IMR-90 (cell line): ENCODE measurements around the gene PDRG1. TPM values are rescaled to one million over a fixed set of nuclear protein-coding genes. Genes with fewer than 3 reads are reported as not detected.

ENCODE experiments used
- ATAC-seq: fragments of 200-7000 bp; cut with Tn5 transposase; 2 replicates; pipeline ENCODE4 v1.9.1; 2020; ENCODE audit warnings: low read depth, mild to moderate bottlenecking, moderate library complexity
- BruUV-seq: library from RNA; stranded (reverse); fragments of 400-500 nt; replicated peaks from 2 replicates; lab custom pipeline; 2021; lab: Mats Ljungman, UMichigan
- CTCF ChIA-PET: fragments of 300-600 bp; formaldehyde crosslinking; extraction: SDS; loops from one replicate; lab custom pipeline; 2021; ENCODE audit warnings: antibody characterized with exemption; lab: Yijun Ruan, JAX
- POLR2A ChIA-PET: fragments of 300-600 bp; sonication (Branson Sonifier 250); formaldehyde crosslinking; loops from one replicate; lab custom pipeline; 2022; ENCODE audit warnings: antibody characterized with exemption; ENCODE audit not compliant: unreplicated experiment; lab: Charles Lee
- DNase-seq: peaks from one replicate; pipeline ENCODE4 v3.0.0; 2013
- H2AFZ ChIP-seq: replicated peaks from 2 replicates; pipeline ENCODE3; 2013; ENCODE audit warnings: low read length, mild to moderate bottlenecking; ENCODE audit not compliant: poor library complexity
- H2AK5ac ChIP-seq: 2 replicates; pipeline ENCODE4 v1.6.1; 2013; ENCODE audit warnings: low read depth, low read length, inconsistent platforms
- H2AK9ac ChIP-seq: replicated peaks from 2 replicates; pipeline ENCODE3; 2013; ENCODE audit warnings: mild to moderate bottlenecking, low read depth, low read length, moderate library complexity; ENCODE audit not compliant: poor library complexity
- H2BK120ac ChIP-seq: 2 replicates; pipeline ENCODE4 v1.6.1; 2013; ENCODE audit warnings: low read depth, low read length, inconsistent platforms
- H2BK15ac ChIP-seq: 3 replicates; pipeline ENCODE4 v1.6.1; 2013; ENCODE audit warnings: low read depth, low read length, inconsistent platforms
- H2BK20ac ChIP-seq: 2 replicates; pipeline ENCODE4 v1.6.1; 2013; ENCODE audit warnings: low read depth, mild to moderate bottlenecking, inconsistent platforms, low read length, moderate library complexity
- H2BK5ac ChIP-seq: 2 replicates; pipeline ENCODE4 v1.6.1; 2013; ENCODE audit warnings: mild to moderate bottlenecking, low read depth, low read length, inconsistent platforms; ENCODE audit not compliant: poor library complexity, severe bottlenecking
- H3K14ac ChIP-seq: replicated peaks from 2 replicates; pipeline ENCODE4 v1.6.1; 2013; ENCODE audit warnings: low read depth, low read length, inconsistent platforms
- H3K18ac ChIP-seq: 2 replicates; pipeline ENCODE4 v1.6.1; 2013; ENCODE audit warnings: low read depth, low read length, control low read depth
- H3K23ac ChIP-seq: 2 replicates; pipeline ENCODE4 v1.6.1; 2013; ENCODE audit warnings: low read depth, low read length, inconsistent platforms
- H3K27ac ChIP-seq: 2 replicates; pipeline ENCODE4 v1.5.1; 2013; ENCODE audit warnings: mild to moderate bottlenecking, control low read depth, low read length; ENCODE audit not compliant: insufficient read depth
- H3K27me3 ChIP-seq: 2 replicates; pipeline ENCODE4 v1.6.1; 2013; ENCODE audit warnings: low read length; ENCODE audit not compliant: control insufficient read depth, insufficient read depth
- H3K36me3 ChIP-seq: 2 replicates; pipeline ENCODE4 v1.6.1; 2013; ENCODE audit warnings: low read length, mixed read lengths; ENCODE audit not compliant: control insufficient read depth, insufficient read depth
- H3K4ac ChIP-seq: 2 replicates; pipeline ENCODE4 v1.6.1; 2013; ENCODE audit warnings: low read depth, low read length, inconsistent platforms
- H3K4me1 ChIP-seq: 2 replicates; pipeline ENCODE4 v1.6.1; 2013; ENCODE audit warnings: low read length, mixed read lengths; ENCODE audit not compliant: control insufficient read depth, insufficient read depth
- H3K4me2 ChIP-seq: 2 replicates; pipeline ENCODE4 v1.6.1; 2013; ENCODE audit warnings: low read depth, mild to moderate bottlenecking, control low read depth, low read length, moderate library complexity
- H3K4me3 ChIP-seq: 2 replicates; pipeline ENCODE4 v1.5.1; 2013; ENCODE audit warnings: low read depth, mild to moderate bottlenecking, control low read depth, low read length, moderate library complexity; ENCODE audit not compliant: insufficient read depth
- H3K56ac ChIP-seq: 2 replicates; pipeline ENCODE4 v1.6.1; 2013; ENCODE audit warnings: low read length, inconsistent platforms; ENCODE audit not compliant: insufficient read depth; ENCODE audit errors: extremely low read depth
- H3K79me1 ChIP-seq, 2 experiments: 2 replicates each; pipeline ENCODE4 v1.6.1; 2013; ENCODE audit warnings: low read length in 2 of 2, inconsistent platforms in 1 of 2, low read depth in 1 of 2
- H3K9ac ChIP-seq: 2 replicates; pipeline ENCODE4 v1.6.1; 2013; ENCODE audit warnings: low read depth, low read length, control low read depth
- H3K9me1 ChIP-seq: 2 replicates; pipeline ENCODE4 v1.6.1; 2013; ENCODE audit warnings: low read length, inconsistent platforms; ENCODE audit not compliant: insufficient read depth
- H3K9me3 ChIP-seq: 2 replicates; pipeline ENCODE4 v1.6.1; 2013; ENCODE audit warnings: low read length; ENCODE audit not compliant: control insufficient read depth, insufficient read depth
- H4K20me1 ChIP-seq: 2 replicates; pipeline ENCODE4 v1.6.1; 2013; ENCODE audit warnings: low read length, inconsistent platforms; ENCODE audit not compliant: insufficient read depth
- H4K5ac ChIP-seq: 2 replicates; pipeline ENCODE4 v1.6.1; 2013; ENCODE audit warnings: mild to moderate bottlenecking, low read depth, low read length, control low read depth
- H4K8ac ChIP-seq, 2 experiments: 2 replicates each; pipeline ENCODE4 v1.6.1; 2013; ENCODE audit warnings: low read depth in 2 of 2, low read length in 2 of 2, control low read depth in 1 of 2, inconsistent platforms in 1 of 2
- H4K91ac ChIP-seq: 2 replicates; pipeline ENCODE4 v1.6.1; 2013; ENCODE audit warnings: low read depth, low read length, inconsistent platforms; ENCODE audit not compliant: insufficient read depth
- CEBPB ChIP-seq: IDR thresholded peaks from 2 replicates; pipeline ENCODE4 v1.6.1; 2012; ENCODE audit warnings: low read depth, low read length, improper control_type of control experiment
- CHD1 ChIP-seq: IDR thresholded peaks from 2 replicates; pipeline ENCODE4 v1.6.1; 2012; ENCODE audit warnings: low read depth, low read length, improper control_type of control experiment
- FOS ChIP-seq: fragments of 150-350 bp; IDR thresholded peaks from 2 replicates; pipeline ENCODE4 v1.6.1; 2016; ENCODE audit warnings: low read depth, low read length
- MAFK ChIP-seq: IDR thresholded peaks from 2 replicates; pipeline ENCODE4 v1.6.1; 2012; ENCODE audit warnings: low read depth, low read length, improper control_type of control experiment
- MAZ ChIP-seq: IDR thresholded peaks from 2 replicates; pipeline ENCODE4 v1.6.1; 2012; ENCODE audit warnings: low read depth, mild to moderate bottlenecking, low read length, improper control_type of control experiment, moderate library complexity, borderline replicate concordance
- MXI1 ChIP-seq: IDR thresholded peaks from 2 replicates; pipeline ENCODE4 v1.6.1; 2012; ENCODE audit warnings: low read depth, mild to moderate bottlenecking, low read length, moderate library complexity, borderline replicate concordance
- NFE2L2 ChIP-seq: fragments of 150-350 bp; IDR thresholded peaks from 2 replicates; pipeline ENCODE4 v1.6.1; 2016; ENCODE audit warnings: low read depth, mild to moderate bottlenecking, low read length
- RCOR1 ChIP-seq: IDR thresholded peaks from 2 replicates; pipeline ENCODE4 v1.6.1; 2012; ENCODE audit warnings: mild to moderate bottlenecking, low read length, improper control_type of control experiment; ENCODE audit not compliant: insufficient replicate concordance
- WGBS, 2 experiments: methylation state at CpG; one replicate each; pipeline versions ENCODE4 v1.1.5 to v1.1.7; 2013; ENCODE audit warnings: missing lambda C conversion rate in 2 of 2; ENCODE audit not compliant: insufficient read length in 1 of 2; ENCODE audit errors: extremely low coverage in 2 of 2; 5-methylcytosine and 5-hydroxymethylcytosine counted together
- dilution Hi-C: fragments of 300-500 bp; cut with HindIII; formaldehyde crosslinking; loops from one replicate; pipeline ENCODE4 v1.14.3; 2018; ENCODE audit warnings: low sequenced_read_pairs; ENCODE audit not compliant: unreplicated experiment
- in situ Hi-C: fragments of 300-500 bp; cut with MboI; formaldehyde crosslinking; loops from 3 replicates; pipeline ENCODE4 v1.14.3; 2019; ENCODE audit warnings: low sequenced_read_pairs, inconsistent platforms, mixed read lengths
- intact Hi-C: fragments of 100-400 bp; cut with micrococcal nuclease; formaldehyde crosslinking; loops from 2 replicates; pipeline ENCODE4 v1.10.0; 2022
- polyA plus RNA-seq, 3 experiments: library from polyadenylated mRNA; depleted of rRNA; stranded (reverse); fragments of >200 nt; gene quantifications; 2 replicates each; pipeline ENCODE4 v1.2.3, GENCODE V29; 2012; ENCODE audit warnings: low replicate concordance in 1 of 3
- total RNA-seq: library from RNA; depleted of rRNA; stranded (reverse); fragments of >200 nt; gene quantifications from 2 replicates; pipeline ENCODE4 v1.2.3, GENCODE V29; 2012
- TF ChIP-seq, protein P1 (sequence below): fragments of 150-350 bp; IDR thresholded peaks from 2 replicates; pipeline ENCODE4 v1.6.1; 2017; ENCODE audit warnings: mild to moderate bottlenecking, antibody characterized with exemption, low read length, low read depth

PDRG1 gene
- total and polyA plus RNA-seq, 2 of the 4 experiments (the other 2 are of a cell fraction): 5.0 to 15.7 TPM

DNA sequence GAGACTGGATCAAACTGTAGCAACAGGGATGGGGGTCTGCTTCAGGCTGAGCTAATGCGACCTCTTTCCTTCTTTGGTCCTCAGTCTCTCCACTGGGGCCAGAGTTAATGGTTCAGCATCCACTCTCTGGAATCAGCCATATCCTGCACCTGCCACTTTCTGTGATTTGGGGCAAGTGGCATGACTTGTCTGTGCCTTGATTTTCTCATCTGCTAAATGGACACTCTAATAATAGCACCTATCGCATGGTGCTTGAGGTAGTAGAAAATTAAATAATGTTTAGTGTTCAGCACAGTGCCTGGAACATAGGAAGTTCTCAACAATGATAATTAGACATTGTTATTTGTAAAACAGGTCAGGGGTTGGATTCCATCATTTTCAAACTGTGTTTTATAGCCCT is 22.4 kb upstream of the PDRG1 start:
- no peaks in the 10 kb centered on the region; the same call in 1 of the 2 replicates for H3K4me1 ChIP-seq
- WGBS, 2 experiments: 67% methylated on average over 1 of the region's 2 CpGs; no CpG with 5 or more reads in 1 of the 2 experiments
- H2BK20ac ChIP-seq: no peak overlapping the region
- no peak overlapping the region for H3K27ac ChIP-seq
- H3K9me3 ChIP-seq: no peaks in the 10 kb centered on the region
- no peak overlapping the region for H2AK5ac ChIP-seq
- no peak overlapping the region for H4K5ac ChIP-seq
- DNase-seq: no peak
- TF ChIP-seq MXI1: no peak
- TF ChIP-seq, protein P1, sequence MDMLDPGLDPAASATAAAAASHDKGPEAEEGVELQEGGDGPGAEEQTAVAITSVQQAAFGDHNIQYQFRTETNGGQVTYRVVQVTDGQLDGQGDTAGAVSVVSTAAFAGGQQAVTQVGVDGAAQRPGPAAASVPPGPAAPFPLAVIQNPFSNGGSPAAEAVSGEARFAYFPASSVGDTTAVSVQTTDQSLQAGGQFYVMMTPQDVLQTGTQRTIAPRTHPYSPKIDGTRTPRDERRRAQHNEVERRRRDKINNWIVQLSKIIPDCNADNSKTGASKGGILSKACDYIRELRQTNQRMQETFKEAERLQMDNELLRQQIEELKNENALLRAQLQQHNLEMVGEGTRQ: no peak
- no peak for TF ChIP-seq RCOR1
- TF ChIP-seq FOS: no peak
- no peak for TF ChIP-seq CEBPB
- TF ChIP-seq MAFK: no peak
- no peak for TF ChIP-seq MAZ
- no peak for TF ChIP-seq NFE2L2
- no peak for TF ChIP-seq CHD1
- H3K79me1 ChIP-seq: no peaks in the 10 kb centered on the region
- no peak overlapping the region for H2AFZ ChIP-seq
- H3K4ac ChIP-seq: no peak overlapping the region
- intact Hi-C loops: no loop called here
- peaks cover 42% of the 10 kb centered on the region for H3K27me3 ChIP-seq
- no peak overlapping the region for H3K18ac ChIP-seq
- no peaks in the 10 kb centered on the region for H3K9me1 ChIP-seq
- H3K23ac ChIP-seq: no peak overlapping the region
- no peak overlapping the region for H3K4me2 ChIP-seq
- no peak overlapping the region for H2BK120ac ChIP-seq
- H3K56ac ChIP-seq: no peak overlapping the region
- H4K20me1 ChIP-seq: no peaks in the 10 kb centered on the region
- H2AK9ac ChIP-seq: no peak overlapping the region
- no peak overlapping the region for H2BK15ac ChIP-seq
- no peak overlapping the region for H2BK5ac ChIP-seq
- no peak overlapping the region for H4K8ac ChIP-seq
- H4K91ac ChIP-seq: no peak overlapping the region
- ChIA-PET CTCF (no interaction called here), POLR2A (no interaction called here)
- ATAC-seq: no peak
- BruUV-seq: no TSS peak
- no peak overlapping the region for H3K4me3 ChIP-seq
- H3K36me3 ChIP-seq: no peaks in the 10 kb centered on the region
- dilution Hi-C loops: no loop called here
- no peak overlapping the region for H3K14ac ChIP-seq
- no peak overlapping the region for H3K9ac ChIP-seq
- in situ Hi-C loops: no loop called here
